ENCODE data around the gene MAGI1. TPM values are rescaled to one million over a fixed set of nuclear protein-coding genes. Genes with fewer than 3 reads are reported as not detected.

Gene MAGI1
- total and polyA plus RNA-seq, 2 donors (not counting 1 experiment from before 2014, with no cell fraction given): 15.7 to 23.7 TPM

- Histone ChIP-seq H4K20me1 (ENCODE audit: control insufficient read depth, extremely low read depth, insufficient read depth, low read length) (no peaks in the 10 kb centered on the region), H3K9me3 (ENCODE audit: control insufficient read depth, insufficient read depth, low read depth, low read length) (no peaks in the 10 kb centered on the region), H3K36me3 (ENCODE audit: control insufficient read depth, insufficient read depth, low read length) (no peaks in the 10 kb centered on the region), H3K9ac (ENCODE audit: insufficient read depth, low read length) (no peak overlapping the region), H3K27me3 (ENCODE audit: control insufficient read depth, insufficient read depth, low read length) (no peaks in the 10 kb centered on the region), H3K4me3 (replicated peaks in 1 of 4; ENCODE audit: control extremely low read depth in 1 of 4, insufficient read depth in 1 of 4, low read depth in 3 of 4, low read length in 4 of 4) (no peak overlapping the region), H2AFZ (ENCODE audit: low read length) (no peak overlapping the region), H3K79me2 (ENCODE audit: control insufficient read depth, insufficient read depth, low read length) (no peaks in the 10 kb centered on the region), H3K27ac (ENCODE audit: insufficient read depth, low read length) (no peak overlapping the region), H3K4me2 (ENCODE audit: extremely low read depth, insufficient read depth, low read length) (no peak overlapping the region), H3K4me1 (ENCODE audit: control insufficient read depth, extremely low read depth, insufficient read depth, low read length) (no peaks in the 10 kb centered on the region)
- DNase-seq (ENCODE audit: low read depth in 2 of 2): no peak
- TF ChIP-seq EZH2 (IDR thresholded peaks at IDR 0.05; ENCODE audit: low read length, missing control alignments) (no peak), CTCF (conservative IDR thresholded peaks at IDR 0.05 in 1 of 2, IDR thresholded peaks at IDR 0.05 in 1 of 2; ENCODE audit: low read depth in 1 of 2, low read length in 2 of 2) (no peak)
These were observed 380.3 kb downstream of the MAGI1 start for GRCh38 chr3:65658401-65658800.

- Histone ChIP-seq H3K9ac (ENCODE audit: insufficient read depth, low read length) (no peak overlapping the region), H3K36me3 (ENCODE audit: control insufficient read depth, insufficient read depth, low read length) (no peaks in the 10 kb centered on the region), H3K4me3 (replicated peaks in 1 of 4; ENCODE audit: control extremely low read depth in 1 of 4, insufficient read depth in 1 of 4, low read depth in 3 of 4, low read length in 4 of 4) (no peak overlapping the region), H4K20me1 (ENCODE audit: control insufficient read depth, extremely low read depth, insufficient read depth, low read length) (no peaks in the 10 kb centered on the region), H3K4me2 (ENCODE audit: extremely low read depth, insufficient read depth, low read length) (no peak overlapping the region), H2AFZ (ENCODE audit: low read length) (no peak overlapping the region), H3K27me3 (ENCODE audit: control insufficient read depth, insufficient read depth, low read length) (no peaks in the 10 kb centered on the region), H3K4me1 (ENCODE audit: control insufficient read depth, extremely low read depth, insufficient read depth, low read length) (no peaks in the 10 kb centered on the region), H3K27ac (ENCODE audit: insufficient read depth, low read length) (no peak overlapping the region), H3K79me2 (ENCODE audit: control insufficient read depth, insufficient read depth, low read length) (no peaks in the 10 kb centered on the region), H3K9me3 (ENCODE audit: control insufficient read depth, insufficient read depth, low read depth, low read length) (no peaks in the 10 kb centered on the region)
- DNase-seq (ENCODE audit: low read depth in 2 of 2): no peak
- TF ChIP-seq EZH2 (IDR thresholded peaks at IDR 0.05; ENCODE audit: low read length, missing control alignments): no peak
These were observed 383.7 kb downstream of the MAGI1 start for GRCh38 chr3:65655061-65655460.

GRCh38 chr3:65653731-65654130, 385.0 kb downstream of the MAGI1 start:
- no peak overlapping the region for H2AFZ ChIP-seq (ENCODE audit: low read length)
- H4K20me1 ChIP-seq (ENCODE audit: control insufficient read depth, extremely low read depth, insufficient read depth, low read length): no peaks in the 10 kb centered on the region
- H3K27me3 ChIP-seq (ENCODE audit: control insufficient read depth, insufficient read depth, low read length): no peaks in the 10 kb centered on the region
- H3K4me1 ChIP-seq (ENCODE audit: control insufficient read depth, extremely low read depth, insufficient read depth, low read length): no peaks in the 10 kb centered on the region
- TF ChIP-seq CTCF (conservative IDR thresholded peaks at IDR 0.05 in 1 of 2, IDR thresholded peaks at IDR 0.05 in 1 of 2; ENCODE audit: low read depth in 1 of 2, low read length in 2 of 2) (no peak), EZH2 (IDR thresholded peaks at IDR 0.05; ENCODE audit: low read length, missing control alignments) (no peak)
- H3K9me3 ChIP-seq (ENCODE audit: control insufficient read depth, insufficient read depth, low read depth, low read length): no peaks in the 10 kb centered on the region
- H3K4me2 ChIP-seq (ENCODE audit: extremely low read depth, insufficient read depth, low read length): no peak overlapping the region
- DNase-seq (ENCODE audit: low read depth in 2 of 2): no peak
- H3K4me3 ChIP-seq (replicated peaks in 1 of 4; ENCODE audit: control extremely low read depth in 1 of 4, insufficient read depth in 1 of 4, low read depth in 3 of 4, low read length in 4 of 4): no peak overlapping the region
- H3K27ac ChIP-seq (ENCODE audit: insufficient read depth, low read length): no peak overlapping the region
- H3K36me3 ChIP-seq (ENCODE audit: control insufficient read depth, insufficient read depth, low read length): no peaks in the 10 kb centered on the region
- no peaks in the 10 kb centered on the region for H3K79me2 ChIP-seq (ENCODE audit: control insufficient read depth, insufficient read depth, low read length)
- H3K9ac ChIP-seq (ENCODE audit: insufficient read depth, low read length): no peak overlapping the region
